Measurements from ENCODE around the gene FRAT1.
"Not testable (repeated sequence)": the region's sequence is repeated elsewhere in the genome, so short reads cannot be mapped to it uniquely, and the experiment has no call there.

FRAT1 gene

DNA sequence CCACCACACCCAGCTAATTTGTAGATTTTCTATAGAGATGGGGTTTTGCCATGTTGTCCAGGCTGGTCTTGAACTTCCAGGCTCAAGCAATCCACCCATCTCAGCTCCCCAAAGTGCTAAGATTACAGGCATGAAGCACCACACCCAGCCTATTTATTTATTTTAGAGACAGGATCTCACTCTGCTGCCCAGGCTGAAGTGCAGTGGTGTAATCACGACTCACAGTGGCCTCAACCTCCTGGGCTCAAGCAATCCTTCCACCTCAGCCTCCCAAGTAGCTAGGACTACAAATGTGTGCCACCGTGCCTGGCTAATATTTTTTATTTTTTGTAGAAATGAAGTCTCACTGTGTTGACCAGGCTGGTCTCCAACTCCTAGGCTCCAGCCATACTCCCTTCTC is 22.3 kb downstream of the FRAT1 start:
- Mint-ChIP-seq H3K27me3 (ENCODE audit: low read depth) (peaks cover 45% of the 10 kb centered on the region), H3K36me3 (ENCODE audit: low read depth) (no peaks in the 10 kb centered on the region), H3K9me3 (no peaks in the 10 kb centered on the region), H3K27ac (no peak overlapping the region), H3K4me1 (peaks cover 15% of the 10 kb centered on the region), H3K4me3 (no peak overlapping the region)
- TF ChIP-seq, protein P1, sequence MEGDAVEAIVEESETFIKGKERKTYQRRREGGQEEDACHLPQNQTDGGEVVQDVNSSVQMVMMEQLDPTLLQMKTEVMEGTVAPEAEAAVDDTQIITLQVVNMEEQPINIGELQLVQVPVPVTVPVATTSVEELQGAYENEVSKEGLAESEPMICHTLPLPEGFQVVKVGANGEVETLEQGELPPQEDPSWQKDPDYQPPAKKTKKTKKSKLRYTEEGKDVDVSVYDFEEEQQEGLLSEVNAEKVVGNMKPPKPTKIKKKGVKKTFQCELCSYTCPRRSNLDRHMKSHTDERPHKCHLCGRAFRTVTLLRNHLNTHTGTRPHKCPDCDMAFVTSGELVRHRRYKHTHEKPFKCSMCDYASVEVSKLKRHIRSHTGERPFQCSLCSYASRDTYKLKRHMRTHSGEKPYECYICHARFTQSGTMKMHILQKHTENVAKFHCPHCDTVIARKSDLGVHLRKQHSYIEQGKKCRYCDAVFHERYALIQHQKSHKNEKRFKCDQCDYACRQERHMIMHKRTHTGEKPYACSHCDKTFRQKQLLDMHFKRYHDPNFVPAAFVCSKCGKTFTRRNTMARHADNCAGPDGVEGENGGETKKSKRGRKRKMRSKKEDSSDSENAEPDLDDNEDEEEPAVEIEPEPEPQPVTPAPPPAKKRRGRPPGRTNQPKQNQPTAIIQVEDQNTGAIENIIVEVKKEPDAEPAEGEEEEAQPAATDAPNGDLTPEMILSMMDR (IDR thresholded peaks at IDR 0.05; ENCODE audit: unreplicated experiment in 3 of 3), result no peak

- not testable (repeated sequence) for H3K4me3 Mint-ChIP-seq; H3K9me3 Mint-ChIP-seq; H3K4me1 Mint-ChIP-seq; H3K36me3 Mint-ChIP-seq (ENCODE audit: low read depth); H3K27ac Mint-ChIP-seq
- peaks cover 22% of the 10 kb centered on the region for H3K27me3 Mint-ChIP-seq (ENCODE audit: low read depth)
Observed at GRCh38 chr10:97343664-97344063, 24.6 kb downstream of the FRAT1 start.

DNA sequence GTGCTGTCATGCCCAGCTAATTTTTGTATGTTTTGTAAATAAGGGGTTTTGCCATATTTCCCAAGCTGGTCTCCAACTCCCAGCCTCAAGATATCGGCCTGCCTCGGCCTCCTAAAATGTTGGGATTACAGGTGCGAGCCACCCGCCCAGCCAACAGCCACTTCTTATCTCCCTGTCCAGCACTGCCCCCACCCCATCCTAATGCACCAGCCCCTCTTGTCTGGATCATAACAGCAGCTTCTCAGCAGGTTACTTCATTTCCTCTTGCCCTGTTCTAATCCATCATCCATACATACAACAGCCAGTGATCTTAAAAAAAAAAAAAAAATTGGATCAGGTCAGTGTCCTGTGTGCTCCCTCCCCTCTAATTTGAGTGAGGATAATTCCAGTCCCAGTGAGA is 28.2 kb downstream of the FRAT1 start:
- Mint-ChIP-seq H3K27ac (no peak overlapping the region), H3K4me3 (no peak overlapping the region), H3K9me3 (no peaks in the 10 kb centered on the region), H3K36me3 (ENCODE audit: low read depth) (peaks cover 4% of the 10 kb centered on the region), H3K27me3 (ENCODE audit: low read depth) (peaks cover 5% of the 10 kb centered on the region), H3K4me1 (no peaks in the 10 kb centered on the region)
- TF ChIP-seq, protein P1 (IDR thresholded peaks at IDR 0.05; ENCODE audit: unreplicated experiment in 3 of 3), result no peak

- H3K27ac Mint-ChIP-seq, result no peak overlapping the region
- TF ChIP-seq, protein P1 (IDR thresholded peaks at IDR 0.05; ENCODE audit: unreplicated experiment in 3 of 3), result no peak
- no peak overlapping the region for H3K4me3 Mint-ChIP-seq
- H3K36me3 Mint-ChIP-seq (ENCODE audit: low read depth), result peaks cover 4% of the 10 kb centered on the region
- no peaks in the 10 kb centered on the region for H3K9me3 Mint-ChIP-seq
- no peaks in the 10 kb centered on the region for H3K27me3 Mint-ChIP-seq (ENCODE audit: low read depth)
- H3K4me1 Mint-ChIP-seq, result no peaks in the 10 kb centered on the region
Observed at GRCh38 chr10:97349752-97350513, 30.9 kb downstream of the FRAT1 start.

- no peaks in the 10 kb centered on the region for H3K9me3 Mint-ChIP-seq
- no peak overlapping the region for H3K4me3 Mint-ChIP-seq
- H3K36me3 Mint-ChIP-seq (ENCODE audit: low read depth), result peaks cover 22% of the 10 kb centered on the region
- TF ChIP-seq, protein P1 (IDR thresholded peaks at IDR 0.05; ENCODE audit: unreplicated experiment in 3 of 3), result no peak
- no peak overlapping the region for H3K27ac Mint-ChIP-seq
- no peaks in the 10 kb centered on the region for H3K27me3 Mint-ChIP-seq (ENCODE audit: low read depth)
- H3K4me1 Mint-ChIP-seq, result no peaks in the 10 kb centered on the region
Observed at GRCh38 chr10:97353945-97354344, 34.9 kb downstream of the FRAT1 start.

DNA sequence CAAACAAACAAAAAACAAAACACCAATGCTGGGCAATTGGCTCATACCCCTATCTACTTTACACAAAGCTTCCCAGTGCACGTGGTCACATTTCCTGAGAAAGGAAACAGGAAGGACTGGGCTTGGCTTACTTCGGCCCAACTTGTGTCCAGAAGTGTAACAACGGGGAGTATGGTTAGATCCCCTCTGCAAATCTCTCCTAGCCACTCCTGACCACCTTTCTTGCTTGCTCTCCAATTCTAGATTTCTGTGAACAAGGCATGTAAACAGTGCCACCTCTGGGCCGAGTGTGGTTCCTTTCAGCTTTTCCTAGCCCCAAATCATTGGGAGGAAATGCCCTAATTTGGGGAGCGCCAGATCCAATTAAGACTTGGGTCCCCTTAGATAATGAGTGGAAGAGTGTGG is 36.5 kb downstream of the FRAT1 start:
- no peak overlapping the region for H3K4me3 Mint-ChIP-seq
- H3K27ac Mint-ChIP-seq, result no peak overlapping the region
- H3K36me3 Mint-ChIP-seq (ENCODE audit: low read depth), result peaks cover 28% of the 10 kb centered on the region
- TF ChIP-seq, protein P1 (IDR thresholded peaks at IDR 0.05; ENCODE audit: unreplicated experiment in 3 of 3), result peak; percentile 46 to 55 (median 53)
- H3K4me1 Mint-ChIP-seq, result no peaks in the 10 kb centered on the region
- H3K9me3 Mint-ChIP-seq, result no peaks in the 10 kb centered on the region
- no peaks in the 10 kb centered on the region for H3K27me3 Mint-ChIP-seq (ENCODE audit: low read depth)
